NCI-H526 treated with DMSO at 0.1 percent for 48 hours (cell line): ENCODE results near the gene AKAP6.
"Not testable (repeated sequence)": the region's sequence is repeated elsewhere in the genome, so short reads cannot be mapped to it uniquely, and the experiment has no call there.

Experiments used
- DNase-seq: peaks from one replicate; lab custom pipeline; 2025; lab: John Stamatoyannopoulos, UW

AKAP6 gene

GRCh38 chr14:32368107-32368506 is 39.0 kb downstream of the AKAP6 start:
- DNase-seq: no peak

DNA sequence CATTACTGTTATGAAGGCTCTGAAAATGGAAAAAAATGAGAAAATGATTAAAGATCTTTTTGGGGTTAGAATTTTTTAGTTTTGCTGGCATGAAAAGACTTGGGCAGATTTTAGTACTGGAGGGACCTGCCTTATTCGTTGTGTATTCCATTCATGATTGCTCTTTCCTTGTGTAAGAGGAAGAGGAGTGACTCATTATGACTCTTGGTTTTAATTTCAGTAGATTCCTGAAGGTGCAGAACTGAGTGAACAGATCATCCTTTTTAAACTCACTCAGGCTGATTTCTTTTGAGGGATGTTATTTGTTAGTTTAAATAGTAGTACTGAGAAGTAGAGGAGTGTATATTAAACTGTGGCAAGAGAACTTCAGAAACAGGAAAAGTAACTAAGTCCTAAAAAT is 41.6 kb downstream of the AKAP6 start:
- DNase-seq: no peak

GRCh38 chr14:32372154-32372553 is 43.1 kb downstream of the AKAP6 start:
- DNase-seq: no peak

GRCh38 chr14:32373174-32373573 is 44.1 kb downstream of the AKAP6 start:
- DNase-seq: not testable (repeated sequence)

DNA sequence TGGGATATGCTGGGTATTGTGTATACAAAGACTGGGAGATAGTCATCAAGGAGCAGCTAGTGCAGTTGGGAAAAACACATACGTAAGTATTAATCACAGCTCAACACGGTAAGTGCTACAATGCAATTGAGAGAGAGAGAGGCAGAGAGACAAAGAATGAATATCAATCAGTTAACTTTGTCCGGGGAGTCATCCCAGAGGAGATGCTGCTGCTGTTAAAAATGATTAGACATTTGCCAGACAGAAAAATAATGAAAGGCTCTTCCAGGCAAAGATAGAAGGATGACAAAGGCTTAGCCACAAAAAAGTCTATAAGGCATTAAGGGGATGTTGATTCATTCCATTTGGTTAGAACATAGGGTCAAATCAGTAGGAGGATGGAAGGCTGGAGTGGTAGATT is 45.1 kb downstream of the AKAP6 start:
- DNase-seq: no peak

DNA sequence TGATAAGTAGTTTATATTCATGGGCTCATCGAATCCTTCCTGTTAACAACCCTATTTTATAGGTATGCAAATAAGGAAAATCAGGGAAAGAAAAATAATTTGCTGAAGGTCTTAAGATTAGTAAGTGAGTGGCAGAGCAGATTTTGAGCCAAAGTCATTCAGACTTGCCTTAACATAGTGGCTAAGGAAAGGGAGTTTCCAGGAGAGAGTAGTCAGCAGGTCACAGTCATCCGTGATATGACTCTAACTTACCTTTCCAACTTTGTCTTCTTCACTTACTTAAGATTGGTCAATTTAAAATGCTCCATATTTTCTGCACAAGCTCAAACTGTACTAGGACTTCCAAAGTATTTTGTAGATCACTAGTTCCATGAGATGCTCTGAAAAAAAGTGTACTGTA is 46.6 kb downstream of the AKAP6 start:
- DNase-seq: no peak

DNA sequence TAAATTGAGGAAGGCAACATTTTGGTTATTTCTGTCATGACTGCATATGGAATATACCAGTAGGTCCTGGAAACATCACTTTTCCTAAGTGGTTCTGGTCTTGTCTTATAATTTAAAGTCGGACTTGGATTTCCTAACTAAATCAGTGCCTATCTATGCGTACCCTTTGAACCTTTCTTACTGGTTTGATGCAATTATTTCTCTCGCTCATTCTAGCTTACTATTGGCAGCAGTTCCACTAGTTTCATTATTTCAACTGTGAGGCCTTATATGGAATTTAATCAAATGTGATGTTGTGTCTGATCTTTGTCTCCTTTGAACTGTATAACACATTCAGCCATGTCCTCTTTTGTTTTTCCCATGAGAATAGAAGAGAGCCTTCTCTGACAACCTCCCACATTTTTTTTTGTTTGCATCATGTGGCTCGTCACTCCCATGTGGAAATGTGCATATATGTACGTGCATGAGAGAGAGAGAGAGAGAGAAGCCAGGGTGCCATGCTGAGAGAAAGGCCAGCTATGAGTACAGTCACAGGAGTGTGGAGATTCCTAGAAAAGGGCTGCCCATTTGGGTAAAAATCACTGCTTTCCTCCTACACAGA is 48.0 kb downstream of the AKAP6 start:
- DNase-seq: no peak

DNA sequence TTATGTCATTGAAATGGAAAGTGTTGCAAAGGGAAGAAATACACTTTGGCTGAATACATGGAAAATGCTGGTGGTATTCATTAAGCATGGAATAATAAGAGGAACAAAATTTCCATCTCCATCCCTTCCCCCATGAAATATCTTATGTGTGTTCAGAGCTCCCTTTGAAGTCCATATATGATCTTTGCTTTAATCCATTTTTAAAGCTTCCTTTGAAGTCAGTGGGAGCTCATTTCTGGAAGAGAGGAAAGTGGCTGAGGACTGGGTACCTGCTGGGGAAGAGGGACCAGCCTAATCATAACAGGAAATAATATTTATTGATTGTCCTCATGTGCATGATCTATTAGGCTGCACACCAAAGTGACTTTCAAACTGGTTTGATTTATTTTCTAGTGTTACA is 49.2 kb downstream of the AKAP6 start:
- no peak for DNase-seq

DNA sequence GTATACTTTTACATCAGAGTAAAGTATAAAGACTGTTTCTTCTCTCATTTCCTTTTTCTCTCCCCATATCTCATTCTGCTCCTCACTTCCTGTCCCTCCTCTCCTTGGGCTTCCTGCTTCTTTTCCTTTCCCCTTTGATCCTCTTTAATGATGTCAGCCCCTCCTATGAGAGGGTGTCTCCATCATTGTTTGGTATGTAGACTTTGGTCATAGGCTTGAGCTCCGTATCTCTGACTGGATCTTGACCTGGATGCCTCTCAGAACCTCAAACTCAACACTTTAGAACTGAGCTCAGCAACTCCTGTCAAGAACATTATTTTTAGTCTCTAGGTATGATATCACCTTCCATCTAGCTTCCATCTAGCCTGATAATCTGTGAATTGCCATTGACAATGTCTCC is 50.3 kb downstream of the AKAP6 start:
- DNase-seq: no peak

DNA sequence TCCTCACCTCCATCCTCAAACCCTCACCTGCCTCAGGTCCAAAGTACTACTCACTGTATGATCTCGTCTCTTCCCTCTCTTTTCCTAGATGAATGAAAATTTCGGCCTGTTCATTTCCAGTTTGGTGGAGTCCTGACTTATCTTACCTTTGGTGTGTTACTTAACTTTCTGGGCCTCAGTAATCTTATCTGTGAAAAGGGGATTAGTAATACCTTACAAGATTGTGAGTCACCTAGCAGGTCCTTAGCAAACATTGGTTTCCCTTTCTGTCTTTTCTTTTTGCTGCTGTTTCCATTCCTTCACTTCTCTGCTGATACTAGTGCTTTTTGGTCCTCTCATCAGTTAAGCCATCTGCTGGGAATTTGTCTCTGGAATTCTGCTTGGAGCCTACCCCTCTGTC is 52.8 kb downstream of the AKAP6 start:
- no peak for DNase-seq

DNA sequence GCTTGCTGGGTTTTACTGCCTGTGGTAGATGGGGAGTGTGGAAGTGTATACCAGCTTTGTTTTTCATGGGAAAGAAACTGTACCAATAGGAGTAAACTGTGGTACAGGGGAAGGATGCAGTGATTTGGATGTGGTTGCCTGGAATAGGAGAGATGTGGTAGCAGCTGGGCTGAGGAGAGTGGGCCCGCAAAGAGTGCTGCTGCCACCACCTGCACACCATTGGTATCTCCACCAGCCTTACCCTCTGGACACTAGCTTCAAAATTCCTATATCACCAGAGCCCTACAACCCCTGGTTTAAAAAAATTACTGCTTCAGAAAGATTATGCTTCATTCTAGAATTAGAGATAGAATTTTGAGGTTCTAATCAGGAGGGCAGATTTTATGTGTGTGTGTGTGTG is 53.6 kb downstream of the AKAP6 start:
- no peak for DNase-seq

DNA sequence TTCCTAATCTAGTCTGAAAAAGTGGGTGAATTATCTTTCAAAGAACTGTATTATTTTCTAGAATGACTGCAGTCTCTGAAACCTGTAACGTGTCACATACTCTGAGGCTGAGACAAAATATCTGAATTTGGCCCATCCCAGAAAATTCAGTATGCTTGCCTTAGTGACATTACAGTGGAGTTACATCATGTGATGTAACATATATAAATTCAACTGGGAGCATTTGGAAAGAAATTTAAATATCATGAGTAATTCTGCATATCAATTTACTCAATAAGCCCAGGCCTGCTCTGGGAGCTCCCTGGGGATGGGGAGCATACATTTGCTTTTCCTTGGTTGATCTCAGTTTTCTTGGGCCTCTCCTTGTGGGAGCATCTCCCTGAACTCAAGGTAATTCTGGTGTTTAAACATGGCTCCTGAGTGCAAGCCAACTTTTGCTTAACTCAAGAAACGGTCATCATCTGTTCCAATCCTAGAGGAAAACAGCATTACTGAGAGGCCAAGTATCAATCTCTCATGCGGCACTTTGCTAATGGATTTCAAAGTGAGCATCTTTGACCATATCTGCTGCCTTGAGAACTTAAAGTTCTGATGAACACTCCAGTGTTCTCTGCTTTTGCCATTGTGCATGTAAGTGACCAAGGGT is 54.4 kb downstream of the AKAP6 start:
- no peak for DNase-seq

GRCh38 chr14:32384464-32384863 is 55.4 kb downstream of the AKAP6 start:
- DNase-seq: no peak

DNA sequence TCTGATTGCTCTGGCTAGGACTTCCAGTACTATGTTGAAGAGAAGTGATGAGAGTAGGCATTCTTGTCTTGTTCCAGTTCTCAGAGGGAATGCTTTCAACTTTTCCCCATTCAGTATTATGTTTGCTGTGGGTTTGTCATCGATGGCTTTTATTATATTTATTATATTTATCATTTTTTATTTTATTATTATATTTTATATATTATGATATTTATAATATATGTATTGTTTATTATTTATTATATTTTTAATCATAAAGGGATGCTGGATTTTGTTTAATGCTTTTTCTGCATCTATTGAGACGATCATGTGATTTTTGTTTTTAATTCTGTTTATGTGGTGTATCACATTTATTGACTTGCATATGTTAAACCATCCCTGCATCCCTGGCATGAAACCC is 58.2 kb downstream of the AKAP6 start:
- not testable (repeated sequence) for DNase-seq

- DNase-seq: no peak
Observed at GRCh38 chr14:32393119-32393518, 64.0 kb downstream of the AKAP6 start.

GRCh38 chr14:32394038-32394437 is 64.9 kb downstream of the AKAP6 start:
- no peak for DNase-seq

GRCh38 chr14:32396885-32397284 is 67.8 kb downstream of the AKAP6 start:
- DNase-seq: no peak

GRCh38 chr14:32397861-32398640 is 69.0 kb downstream of the AKAP6 start:
- no peak for DNase-seq

DNA sequence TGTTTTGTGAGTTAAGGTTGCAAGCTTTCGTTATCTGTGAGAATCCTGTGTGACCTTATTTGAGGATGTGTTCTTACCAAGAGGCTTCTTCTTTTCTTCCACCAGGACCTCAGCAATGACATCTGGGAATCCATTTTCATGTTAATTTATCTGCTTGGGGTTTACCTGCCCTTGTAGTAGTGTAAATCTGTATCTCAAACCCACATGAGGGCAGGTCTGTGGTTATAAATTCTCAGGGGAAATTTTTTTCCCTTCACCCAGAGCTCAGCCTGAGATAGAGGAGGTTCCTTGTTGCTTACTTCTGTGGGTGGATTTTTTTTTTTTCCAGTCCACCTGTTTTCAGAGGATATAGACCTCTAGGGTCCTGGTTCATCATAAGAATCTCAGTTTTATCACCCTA is 70.8 kb downstream of the AKAP6 start:
- DNase-seq: no peak

- no peak for DNase-seq
Observed at GRCh38 chr14:32400480-32400879, 71.4 kb downstream of the AKAP6 start.

DNA sequence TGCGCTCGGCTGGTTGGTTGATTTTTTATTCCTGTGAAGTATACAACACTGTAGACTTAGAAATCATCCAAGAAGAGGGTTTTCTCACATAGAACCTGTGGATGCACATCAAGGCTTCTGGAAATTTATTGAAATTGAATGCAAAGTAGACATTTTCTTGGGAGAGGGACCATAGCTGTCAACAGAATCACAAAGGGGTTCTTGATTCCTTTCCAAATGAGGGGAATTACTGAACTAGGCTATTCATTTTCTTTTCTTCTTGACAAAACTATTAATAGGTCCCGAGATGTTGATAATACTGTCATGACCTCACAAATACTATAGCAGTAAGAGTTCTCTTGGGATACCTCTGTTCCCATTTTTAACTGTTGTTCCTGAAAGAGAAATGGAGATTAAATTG is 73.9 kb downstream of the AKAP6 start:
- no peak for DNase-seq

DNA sequence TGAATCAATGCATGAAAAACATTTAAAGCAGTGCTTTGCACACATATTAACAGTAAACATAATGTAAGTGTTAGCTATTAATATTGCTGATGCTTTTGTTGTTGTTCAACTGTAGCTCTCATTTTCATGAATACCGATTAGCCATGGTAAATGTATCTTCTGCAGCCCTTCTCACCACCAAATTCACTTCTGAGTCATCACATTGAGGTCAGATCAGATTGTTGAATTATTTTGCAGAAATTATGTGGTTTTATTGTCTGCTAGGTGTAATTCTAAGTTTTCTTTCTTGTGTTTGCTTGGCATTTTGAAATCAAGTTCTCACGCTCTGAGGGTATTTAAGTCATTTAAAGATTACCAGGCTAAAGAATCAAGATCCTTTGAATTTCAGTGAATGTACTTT is 74.6 kb downstream of the AKAP6 start:
- no peak for DNase-seq

GRCh38 chr14:32404784-32405573 is 75.9 kb downstream of the AKAP6 start:
- no peak for DNase-seq
